NOMO-1 treated with dmso at 0.1 percent for 144 hours (cell line): Measurements from ENCODE around the gene TMEM30A.

ENCODE experiments used
- DNase-seq: peaks from one replicate; lab custom pipeline; 2025; ENCODE audit not compliant: unreplicated experiment; lab: John Stamatoyannopoulos, UW

Gene TMEM30A

GRCh38 chr6:75284632-75285282 lies at the start of gene TMEM30A:
Gene TMEM30A (minus strand): TSS chr6:75284792. CDS start chr6:75284638, 154 bp downstream.
- peak; percentile 99 for DNase-seq

DNA sequence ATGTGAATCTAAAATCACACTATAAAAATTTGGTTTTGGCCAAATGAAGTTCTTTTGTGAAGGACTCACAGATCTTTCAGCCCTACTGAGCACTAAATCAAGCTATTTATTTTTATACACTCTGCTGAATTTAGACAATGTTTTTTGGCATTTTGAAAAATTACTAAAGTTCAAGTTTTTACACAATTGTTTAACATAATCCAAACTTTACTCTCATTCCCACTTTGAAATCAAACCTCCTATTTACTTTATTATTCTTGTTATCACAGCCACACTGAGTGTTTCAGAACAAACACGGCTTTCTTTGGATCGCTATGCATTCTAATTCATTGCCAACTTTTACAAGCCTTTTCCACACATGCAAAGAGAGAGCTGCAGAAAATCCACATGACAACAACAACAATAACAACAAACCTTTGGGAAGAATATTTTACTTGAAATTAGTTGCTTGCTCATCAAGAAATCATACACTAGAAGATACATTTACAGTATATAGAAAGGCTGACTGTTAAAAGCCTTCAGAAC lies 49.1 kb upstream of the TMEM30A start:
- no peak for DNase-seq

DNA sequence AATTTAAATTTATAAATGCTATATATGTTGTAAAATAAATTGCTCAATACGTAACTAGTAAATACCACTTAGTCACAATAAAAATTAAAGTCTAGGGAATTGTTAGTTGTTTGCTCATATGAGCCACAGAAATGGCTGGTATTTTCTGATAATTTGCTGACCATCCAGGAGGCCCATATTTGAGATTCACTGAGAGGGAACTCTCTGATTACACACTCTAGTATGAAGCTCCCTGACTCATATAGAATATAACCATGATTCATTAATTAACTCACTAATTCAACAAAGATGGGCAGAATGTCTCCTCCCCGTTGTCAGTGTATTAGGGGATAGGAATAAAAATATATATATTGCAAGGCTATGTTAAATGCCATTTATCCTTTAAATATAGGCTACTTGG lies 46.6 kb upstream of the TMEM30A start:
- no peak for DNase-seq

- no peak for DNase-seq
Observed at GRCh38 chr6:75329703-75330102, 45.1 kb upstream of the TMEM30A start.

DNA sequence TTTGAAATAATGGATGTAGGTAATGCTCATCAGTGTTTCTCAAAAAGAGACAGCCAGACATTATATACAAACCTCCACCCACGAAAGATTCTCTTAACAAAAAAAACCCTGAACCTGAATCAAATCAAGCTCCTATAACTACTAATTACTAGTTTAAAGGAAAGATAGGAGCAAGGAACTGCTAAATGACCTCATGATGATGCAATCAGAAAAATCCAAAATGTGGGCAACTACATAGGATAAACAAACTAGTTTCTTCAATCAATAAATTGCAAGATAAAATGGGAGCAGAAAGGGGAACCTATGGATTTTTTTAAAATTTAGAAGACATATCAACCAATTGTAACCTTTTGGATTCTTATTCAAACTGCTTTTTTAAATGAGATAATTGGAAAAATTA lies 43.2 kb upstream of the TMEM30A start:
- no peak for DNase-seq

DNA sequence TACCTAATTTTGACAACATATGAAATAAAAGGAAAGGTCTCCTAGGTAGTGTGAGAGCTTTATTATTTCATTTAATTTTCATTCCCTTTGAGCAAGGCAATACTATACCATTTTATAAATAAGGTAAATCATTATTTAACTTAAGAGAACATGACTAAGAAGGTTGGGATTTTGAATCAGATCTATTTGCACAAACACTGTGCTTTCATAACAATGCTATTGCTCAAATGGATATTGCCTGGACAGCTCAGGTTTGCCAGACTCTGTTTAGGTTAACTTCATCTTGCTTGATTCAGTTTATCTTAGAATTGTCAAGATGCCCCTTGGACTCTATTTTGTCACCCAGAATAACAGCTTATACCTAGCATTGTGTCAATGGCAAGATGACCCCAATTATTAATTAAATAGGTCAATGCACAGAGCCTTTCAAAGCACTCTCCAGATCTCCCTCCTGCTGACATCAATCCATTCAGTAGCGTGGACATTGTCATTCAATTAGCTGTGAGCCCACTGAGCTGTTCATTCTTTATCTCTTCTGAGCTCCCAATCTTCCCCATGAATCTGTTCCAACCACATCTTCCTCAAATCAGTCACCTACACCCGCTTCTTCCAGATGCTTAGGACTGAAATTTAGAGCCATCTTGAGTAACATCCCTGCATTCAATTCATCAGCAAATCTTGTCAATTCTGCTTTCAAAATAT lies 42.1 kb upstream of the TMEM30A start:
- no peak for DNase-seq

GRCh38 chr6:75318900-75319299 lies 34.3 kb upstream of the TMEM30A start:
- DNase-seq = no peak

DNA sequence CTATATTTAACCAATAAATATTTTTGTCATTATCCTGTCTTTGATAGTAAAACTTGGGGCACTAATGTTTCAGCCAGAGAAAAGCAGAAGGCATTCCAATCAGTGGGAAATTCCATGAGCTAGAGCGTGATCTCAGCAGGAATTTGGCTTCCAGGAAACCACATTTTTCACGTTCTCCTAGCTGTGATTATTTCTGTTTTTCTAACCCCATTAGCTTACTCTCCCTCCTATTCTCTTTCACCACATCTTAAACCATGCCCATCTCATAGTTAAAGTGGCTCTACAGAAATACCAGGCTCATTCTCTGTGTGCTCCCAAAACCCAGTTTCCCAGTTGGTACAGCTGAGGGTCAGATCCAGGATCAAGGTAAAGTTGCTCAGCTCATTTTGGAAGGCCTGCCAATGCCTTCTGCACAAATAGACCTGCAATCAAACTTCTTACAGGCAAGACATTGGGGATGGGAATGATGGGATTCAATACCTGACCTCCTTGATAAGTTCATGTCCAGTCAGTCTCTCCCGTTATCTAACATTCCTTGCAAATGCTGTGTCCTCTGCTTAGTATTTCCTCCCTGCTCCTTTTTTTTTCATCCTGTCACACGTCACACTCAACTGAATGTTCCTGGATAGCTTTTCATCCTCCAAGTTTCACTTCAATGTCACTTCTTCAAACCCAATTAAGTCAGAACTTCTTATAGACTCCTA lies 33.1 kb upstream of the TMEM30A start:
- no peak for DNase-seq

- no peak for DNase-seq
Observed at GRCh38 chr6:75315978-75316377, 31.4 kb upstream of the TMEM30A start.

DNA sequence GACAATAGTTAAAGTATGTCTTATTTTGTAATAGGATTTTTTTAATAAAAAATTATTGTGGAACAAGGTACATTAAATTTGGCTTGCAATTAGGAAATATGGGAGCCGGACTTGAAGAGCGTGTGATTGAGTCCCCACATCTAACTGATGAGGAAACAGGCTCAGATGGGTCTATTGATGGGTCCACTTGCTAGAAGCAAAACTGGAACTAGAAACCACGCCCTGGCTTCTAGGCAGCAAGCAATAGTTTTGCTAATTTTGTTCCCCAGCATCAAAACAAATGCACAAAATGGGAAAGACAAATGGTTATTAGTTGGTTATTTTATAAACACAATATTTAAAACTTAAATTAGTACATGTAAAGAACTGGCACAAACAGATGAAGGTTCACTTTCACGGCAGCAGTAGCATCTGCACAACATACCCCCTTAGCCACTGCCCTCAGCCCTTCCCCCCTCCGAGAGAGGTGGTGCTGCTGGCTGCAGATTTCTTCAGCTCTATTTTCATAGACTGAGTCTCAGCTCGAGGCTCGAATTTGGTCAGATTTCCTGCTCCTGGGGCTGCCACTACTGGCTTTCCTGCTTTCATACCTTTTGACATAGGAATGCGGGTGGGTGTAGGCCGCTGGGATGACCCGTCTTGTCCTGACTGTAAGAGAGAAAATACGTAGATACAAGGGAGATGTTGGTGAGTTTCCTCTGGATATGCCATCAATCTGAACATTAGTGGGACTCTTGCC lies 23.8 kb upstream of the TMEM30A start:
- DNase-seq = no peak

GRCh38 chr6:75307364-75308004 lies 22.9 kb upstream of the TMEM30A start:
- DNase-seq = no peak

GRCh38 chr6:75306064-75306463 lies 21.5 kb upstream of the TMEM30A start:
- no peak for DNase-seq

GRCh38 chr6:75305573-75305972 lies 21.0 kb upstream of the TMEM30A start:
- no peak for DNase-seq

DNA sequence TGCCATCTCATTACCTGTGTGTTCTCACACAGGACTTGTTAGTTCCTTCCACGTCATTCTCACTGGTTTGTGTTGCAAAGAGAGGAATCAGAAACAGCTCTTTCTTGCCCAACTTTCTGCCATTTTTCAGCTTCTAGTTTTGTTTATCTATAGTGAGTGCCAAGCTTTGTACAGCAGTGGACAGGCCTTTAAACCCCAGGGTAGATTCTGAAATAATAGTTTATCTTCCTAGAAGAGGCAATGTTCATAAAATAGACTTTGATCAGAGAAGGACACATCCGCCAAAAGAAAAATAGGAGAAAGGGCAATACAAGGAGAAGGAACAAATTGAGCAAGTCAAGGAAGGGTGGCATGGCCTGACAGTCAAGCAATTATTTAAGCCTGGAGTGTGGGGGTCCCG lies 17.7 kb upstream of the TMEM30A start:
- DNase-seq = no peak

DNA sequence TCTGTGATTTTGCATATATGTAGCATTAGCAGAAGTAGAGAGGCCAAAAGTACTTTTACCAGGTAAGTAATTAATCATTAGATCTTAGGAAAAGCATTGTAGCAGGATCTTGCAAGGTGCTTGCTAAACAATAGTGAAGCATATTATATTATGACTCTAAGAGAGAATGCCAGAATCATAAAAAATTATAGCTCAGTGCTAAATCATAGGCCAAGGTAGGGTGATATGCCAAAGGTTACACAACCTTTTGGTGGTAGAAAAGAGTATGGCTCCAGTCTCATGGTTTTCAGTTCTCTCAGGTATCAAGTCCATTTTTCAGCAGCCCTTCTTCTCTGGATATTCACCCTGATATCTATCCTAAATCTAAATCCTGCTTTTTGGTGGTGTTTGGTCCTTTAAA lies 16.9 kb upstream of the TMEM30A start:
- no peak for DNase-seq

- no peak for DNase-seq
Observed at GRCh38 chr6:75301088-75301487, 16.5 kb upstream of the TMEM30A start.

DNA sequence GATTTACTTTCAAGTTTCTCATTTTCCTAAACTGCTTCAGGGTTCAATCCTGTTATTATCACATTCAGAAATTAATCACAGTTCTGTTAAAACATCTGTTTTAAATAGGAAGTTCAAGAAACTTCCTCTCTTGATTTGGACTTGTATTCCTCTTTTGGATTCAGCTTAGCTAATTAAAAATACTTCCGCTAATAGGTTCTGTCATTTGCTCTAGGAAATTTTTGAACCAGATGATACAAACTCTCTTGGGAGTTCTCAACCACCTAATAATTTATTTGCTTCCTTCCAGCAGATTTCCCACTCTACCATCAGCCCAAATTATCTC lies 15.9 kb upstream of the TMEM30A start:
- no peak for DNase-seq

GRCh38 chr6:75299801-75300530 lies 15.4 kb upstream of the TMEM30A start:
- no peak for DNase-seq

DNA sequence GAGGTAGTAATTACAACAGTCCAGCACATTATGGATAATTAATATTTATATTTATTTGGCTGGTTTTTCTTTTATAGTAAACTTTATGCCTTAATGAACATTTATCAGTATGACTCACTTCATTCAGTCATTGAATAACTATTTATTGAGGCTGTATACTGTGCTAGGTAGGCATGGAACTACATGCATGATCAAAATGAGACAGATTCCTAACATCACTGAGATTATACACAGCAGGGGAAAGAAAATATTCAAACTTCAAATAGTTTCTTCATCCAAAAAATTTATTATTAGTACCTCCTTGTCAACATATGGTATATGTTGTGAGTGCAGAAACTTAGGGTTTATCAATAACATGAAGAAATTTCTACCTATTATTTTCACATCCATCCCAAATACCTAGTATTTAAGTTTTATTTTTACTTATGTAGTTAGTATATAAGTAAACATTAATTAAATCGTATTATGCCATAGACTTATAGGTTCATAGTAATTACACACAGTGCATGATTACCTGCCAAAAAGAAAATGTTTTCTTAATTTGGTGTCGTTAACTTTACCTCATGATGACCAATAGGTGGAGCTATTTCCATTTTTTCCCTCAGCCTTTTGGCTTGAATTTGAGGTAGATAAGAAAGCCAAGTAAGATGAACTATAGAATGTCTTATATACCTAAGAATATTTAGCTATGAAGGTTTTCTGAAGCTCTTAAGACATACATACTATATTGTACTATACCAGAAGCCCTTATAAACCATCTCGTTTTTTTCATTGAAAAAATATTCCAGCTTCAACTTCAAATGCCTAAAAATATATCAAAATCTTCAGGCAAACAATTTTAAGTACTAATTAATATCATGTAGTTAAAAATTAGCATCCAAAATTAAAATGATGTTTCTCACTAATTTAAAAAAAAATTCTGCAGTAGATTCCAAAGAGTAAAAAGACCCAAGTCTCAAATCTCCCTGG lies 12.5 kb upstream of the TMEM30A start:
- no peak for DNase-seq
